NCI-H146 treated with DMSO at 0.1 percent for 48 hours (cell line): ENCODE data around the gene GARRE1.
"Not testable (repeated sequence)": the region's sequence is repeated elsewhere in the genome, so short reads cannot be mapped to it uniquely, and the experiment has no call there.

Experiments used
- DNase-seq: peaks from one replicate; lab custom pipeline; 2025; ENCODE audit not compliant: unreplicated experiment; lab: John Stamatoyannopoulos, UW

The GARRE1 gene

DNA sequence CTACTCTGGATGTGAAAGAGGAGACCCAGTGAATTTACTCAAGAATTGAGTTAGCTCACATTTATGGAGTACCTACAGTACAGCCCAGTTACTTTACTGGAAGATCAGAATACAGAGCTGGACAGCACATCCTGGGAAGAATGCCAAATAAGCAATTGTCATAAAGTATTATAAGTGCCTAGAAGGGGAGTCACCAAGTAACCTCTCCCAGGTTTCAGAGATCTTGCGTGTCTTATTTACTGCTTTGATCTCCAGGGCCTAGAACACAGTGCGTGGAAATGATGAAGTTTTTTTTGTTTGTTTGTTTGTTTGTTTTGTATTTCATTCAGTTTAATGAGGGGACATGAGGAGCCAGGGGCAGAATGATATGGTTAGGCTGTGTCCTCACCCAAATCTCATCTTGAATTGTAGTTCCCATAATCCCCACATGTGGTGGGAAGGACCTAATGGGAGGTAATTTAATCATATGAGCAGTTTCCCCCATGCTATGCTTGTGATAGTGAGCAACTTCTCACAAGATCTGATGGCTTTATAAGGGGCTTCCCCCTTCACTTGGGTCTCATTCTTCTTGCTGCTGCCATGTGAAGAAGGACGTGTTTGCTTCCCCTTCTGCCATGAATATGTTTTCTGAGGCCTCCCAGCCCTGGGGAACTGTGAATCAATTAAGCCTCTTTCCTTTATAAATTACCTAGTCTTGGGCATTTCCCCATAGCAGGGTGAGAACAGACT lies 5.2 kb downstream of the GARRE1 start:
- no peak for DNase-seq

GRCh38 chr19:34260771-34261173 lies 6.4 kb downstream of the GARRE1 start:
- DNase-seq: no peak

DNA sequence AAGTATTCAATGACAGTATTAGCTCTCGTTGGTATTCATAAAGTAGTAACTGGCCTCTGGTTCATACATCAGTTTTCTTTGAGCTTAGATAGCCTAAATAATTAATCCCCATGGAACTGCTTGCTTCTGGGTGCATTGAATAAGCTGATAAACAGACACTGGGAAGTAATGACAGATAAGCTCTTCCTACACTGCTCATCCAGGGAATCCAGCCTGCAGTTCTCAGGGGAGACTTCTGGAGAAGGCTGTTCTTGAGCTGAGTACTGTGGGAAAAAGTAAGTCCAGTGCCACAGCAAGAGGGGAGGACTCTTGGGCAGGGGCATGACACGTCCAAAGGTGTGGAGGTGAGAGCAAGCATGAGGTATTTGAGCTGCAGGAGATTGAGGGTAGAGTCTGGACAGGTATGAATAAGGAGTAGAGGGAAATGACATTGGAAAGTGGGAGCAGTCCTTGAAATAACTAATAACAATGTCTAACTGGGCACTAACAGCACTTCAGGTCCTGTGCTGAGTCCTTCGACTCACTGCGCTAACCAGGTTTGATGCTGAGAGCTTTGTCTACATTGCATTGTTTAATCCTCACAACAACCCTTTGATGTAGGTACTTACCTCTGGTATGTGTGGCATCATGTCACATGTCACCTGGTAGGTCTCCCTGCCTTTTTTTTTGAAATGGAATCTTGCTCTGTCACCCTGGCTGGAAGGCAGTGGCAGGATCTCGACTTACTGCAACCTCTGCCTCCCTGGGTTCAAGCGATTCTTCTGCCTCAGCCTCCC lies 7.2 kb downstream of the GARRE1 start:
- no peak for DNase-seq

DNA sequence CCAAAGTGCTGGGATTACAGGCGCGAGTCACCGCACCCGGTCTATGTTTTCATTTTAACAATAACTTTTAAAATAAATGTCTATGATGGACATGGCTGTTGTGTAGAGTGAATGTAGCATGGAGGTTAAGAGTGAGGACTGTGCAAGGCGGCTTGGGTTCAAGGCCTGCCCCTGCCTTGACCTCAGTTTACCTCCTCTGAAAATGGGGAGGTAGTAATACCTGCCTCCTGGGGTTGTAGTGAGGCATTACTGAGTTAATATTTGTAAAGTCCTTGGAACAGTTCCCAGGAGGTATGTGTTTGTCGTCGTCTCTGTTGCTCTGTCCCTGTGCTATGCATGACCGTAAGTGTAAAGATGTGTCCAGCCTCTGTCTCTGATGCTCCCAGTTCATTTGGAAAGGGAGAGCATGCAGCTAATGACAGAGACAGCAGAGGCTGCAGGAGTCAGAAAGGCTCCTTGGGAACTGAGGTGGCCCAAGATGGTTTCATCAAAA lies 9.4 kb downstream of the GARRE1 start:
- DNase-seq: no peak

DNA sequence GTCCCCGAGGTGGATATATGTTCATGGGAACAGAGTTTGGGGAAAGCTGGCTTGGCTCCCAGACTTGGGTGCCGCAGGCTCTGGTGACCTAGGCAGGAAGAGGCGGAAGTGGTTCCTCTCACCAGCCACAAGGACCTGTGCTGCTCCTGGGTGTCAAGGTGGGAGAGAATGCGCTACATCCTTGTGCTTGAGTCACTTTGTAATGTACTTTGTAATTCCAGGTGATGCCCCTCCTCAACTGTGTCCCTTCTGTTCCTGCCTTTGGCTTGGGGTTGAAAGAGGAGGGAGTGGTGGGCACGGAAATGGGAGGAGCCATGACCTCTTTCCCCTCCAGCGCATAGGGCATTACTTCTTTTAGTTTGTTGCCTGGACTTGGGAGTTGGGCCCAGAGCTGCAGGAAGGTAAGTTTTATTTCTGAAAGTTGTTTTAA lies 10.9 kb downstream of the GARRE1 start:
- DNase-seq: no peak

DNA sequence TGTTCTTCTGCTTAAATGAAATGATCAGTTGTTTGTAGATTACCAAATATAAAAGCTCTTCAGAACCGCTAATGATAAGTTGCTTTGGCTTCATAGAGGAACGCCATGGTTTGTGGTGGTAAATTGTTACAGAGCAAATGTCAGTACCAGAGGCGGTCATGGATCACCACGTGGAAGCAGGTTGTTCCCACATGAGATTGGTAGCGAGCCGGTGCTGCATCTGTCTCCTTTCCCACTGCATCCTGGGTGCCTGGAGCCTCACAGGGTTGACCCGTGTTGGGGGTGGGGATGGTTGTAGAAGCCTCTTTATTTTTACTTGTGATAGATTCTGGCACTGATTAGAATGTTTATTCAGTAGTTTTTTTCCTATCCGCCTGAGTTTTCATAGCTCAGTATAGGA lies 14.7 kb downstream of the GARRE1 start:
- no peak for DNase-seq

- no peak for DNase-seq
Measured at GRCh38 chr19:34269489-34269888, 15.1 kb downstream of the GARRE1 start.

DNA sequence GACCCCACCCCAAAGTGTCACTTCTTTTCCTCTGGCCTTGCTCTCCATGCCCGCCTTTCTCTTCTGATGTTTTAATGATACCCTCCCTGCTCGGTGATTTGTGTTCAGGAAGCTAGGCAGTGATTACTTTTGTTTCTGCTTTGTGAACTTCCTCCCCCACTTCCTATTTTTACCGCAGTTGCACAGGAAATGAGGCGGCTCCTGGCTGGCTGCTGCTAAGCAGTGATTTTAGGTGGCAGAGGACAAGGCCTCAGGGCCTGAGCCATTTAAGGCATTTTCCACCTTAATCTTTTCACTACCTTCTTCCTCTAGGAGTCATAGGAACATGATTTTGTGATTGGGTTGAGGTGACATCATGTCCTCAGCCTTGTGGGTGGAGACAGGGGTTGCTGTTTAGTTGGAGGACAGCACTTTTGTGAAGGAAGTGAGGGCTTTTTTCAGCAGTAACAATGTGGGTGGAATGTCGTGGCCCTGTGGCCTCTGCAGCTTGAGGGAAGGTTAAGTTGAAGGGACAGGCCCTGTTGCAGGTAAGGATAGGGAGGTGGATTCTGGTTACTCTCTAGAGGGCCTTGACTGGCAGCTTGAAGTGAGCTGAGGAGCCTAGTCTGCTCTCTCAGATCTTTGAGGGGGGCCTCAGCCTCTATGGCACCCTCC lies 15.7 kb downstream of the GARRE1 start:
- DNase-seq: no peak

GRCh38 chr19:34273121-34273520 lies 18.8 kb downstream of the GARRE1 start:
- no peak for DNase-seq

DNA sequence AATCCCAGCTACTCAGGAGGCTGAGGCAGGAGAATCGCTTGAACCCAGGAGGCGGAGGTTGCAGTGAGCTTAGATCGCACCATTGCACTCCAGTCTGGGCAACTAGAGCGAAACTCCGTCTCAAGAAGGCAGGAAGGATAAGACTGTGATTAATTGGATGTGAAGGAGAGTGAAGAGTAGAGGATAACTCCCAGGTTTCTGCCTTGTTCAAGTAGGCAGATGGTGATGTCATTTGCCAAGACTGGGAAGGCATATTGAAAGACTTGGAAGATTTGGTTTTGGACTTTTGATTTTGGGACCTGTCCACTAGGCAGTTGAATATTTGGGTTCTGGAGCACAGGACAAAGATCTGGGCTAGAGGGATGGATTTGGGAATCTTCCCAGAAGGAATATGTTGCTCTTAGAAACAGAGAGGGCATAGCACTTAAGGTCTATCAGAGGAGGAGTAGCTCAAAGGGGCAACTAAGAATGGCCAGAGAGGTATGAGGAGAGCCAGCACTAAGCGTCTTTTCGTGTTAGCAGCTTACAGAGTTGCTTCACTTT lies 20.0 kb downstream of the GARRE1 start:
- DNase-seq: no peak

GRCh38 chr19:34274827-34275625 lies 20.7 kb downstream of the GARRE1 start:
- DNase-seq: no peak

DNA sequence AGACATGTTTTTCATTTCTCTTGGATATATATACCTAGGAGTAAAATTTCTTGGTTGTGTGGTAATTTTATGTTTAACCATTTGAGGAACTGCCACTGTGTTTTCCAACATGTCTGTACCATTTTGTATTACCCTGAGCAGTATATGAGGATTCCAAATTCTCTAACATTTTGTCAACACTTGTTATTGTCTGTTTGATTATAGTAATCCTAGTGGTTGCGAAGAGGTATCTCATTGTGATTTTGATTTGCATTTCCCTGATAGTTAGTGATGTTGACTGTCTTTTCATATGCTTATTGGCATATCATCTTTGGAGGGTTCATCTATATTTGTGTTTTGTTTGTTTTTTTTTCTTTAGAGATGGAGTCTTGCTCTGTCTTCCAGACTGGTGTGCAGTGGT lies 21.4 kb downstream of the GARRE1 start:
- DNase-seq: no peak

DNA sequence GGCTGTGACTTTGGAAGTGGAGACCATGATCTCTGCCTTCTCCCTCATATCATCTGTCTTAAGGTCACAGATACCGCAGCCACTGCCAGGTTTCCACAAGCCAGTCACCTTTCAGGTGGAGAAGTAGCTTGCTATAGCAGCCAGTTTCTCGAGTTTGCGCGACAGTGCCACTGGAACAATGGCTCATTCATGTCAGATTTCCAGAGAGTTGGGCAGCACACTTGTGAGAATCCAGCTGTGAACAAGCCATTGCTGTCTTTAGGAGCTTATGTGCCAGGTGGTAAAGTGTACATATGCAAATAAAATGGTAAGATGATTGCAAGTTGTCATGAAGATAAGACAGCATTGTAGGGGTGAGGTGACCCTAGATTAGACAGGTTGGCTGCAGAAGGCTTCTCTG lies 22.3 kb downstream of the GARRE1 start:
- peak; percentile 17 for DNase-seq

DNA sequence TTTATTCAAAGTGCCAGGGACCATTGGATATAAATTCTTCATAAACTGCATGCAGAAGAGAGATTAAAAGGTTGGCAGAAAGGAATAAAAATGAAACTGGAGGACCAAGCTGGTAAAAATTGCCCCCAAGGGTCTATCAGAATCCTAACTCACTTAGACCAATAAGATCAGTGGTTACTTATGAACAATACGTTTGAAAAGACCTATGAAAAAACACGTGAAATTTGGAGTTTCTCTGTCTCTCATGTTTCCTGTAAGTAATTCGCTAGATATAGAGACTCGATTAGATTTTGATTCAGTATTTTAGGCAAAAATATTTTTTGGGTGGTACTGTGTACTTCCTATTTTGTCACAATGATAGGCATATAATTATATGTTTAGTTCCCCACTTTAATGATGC lies 22.9 kb downstream of the GARRE1 start:
- no peak for DNase-seq

DNA sequence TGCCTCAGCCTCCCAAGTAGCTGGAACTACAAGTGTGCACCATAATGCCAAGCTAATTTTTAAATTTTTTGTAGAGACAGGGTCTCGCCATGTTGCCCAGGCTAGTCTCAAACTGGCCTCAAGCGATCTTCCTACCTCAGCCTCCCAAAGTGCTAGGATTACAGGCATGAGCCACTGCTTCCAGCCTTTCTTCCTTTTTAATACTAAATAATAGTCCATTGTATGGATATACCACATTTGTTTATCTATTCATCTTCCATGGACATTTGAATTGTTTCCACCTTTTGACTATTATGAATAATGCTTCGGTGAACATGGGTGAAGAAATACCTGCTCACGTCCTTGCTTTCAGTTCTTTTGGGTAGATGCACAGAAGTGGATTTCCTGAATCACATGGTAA lies 24.4 kb downstream of the GARRE1 start:
- DNase-seq: no peak

DNA sequence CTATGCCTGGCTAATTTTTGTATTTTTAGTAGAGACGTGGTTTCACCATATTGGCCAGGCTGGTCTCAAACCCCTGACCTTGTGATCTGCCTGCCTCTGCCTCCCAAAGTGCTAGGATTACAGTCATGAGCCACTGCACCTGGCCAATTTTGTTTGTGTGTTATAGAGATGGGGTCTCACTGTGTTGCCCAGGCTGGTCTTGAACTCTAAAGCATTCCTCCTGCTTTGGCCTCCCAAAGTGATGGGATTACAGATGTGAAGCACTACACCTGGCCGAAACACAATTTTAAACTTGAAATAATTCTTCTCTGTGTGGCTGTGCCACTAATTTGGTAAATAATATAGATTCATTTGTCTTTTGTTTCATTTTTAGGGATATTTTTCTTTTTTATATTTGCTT lies 27.1 kb downstream of the GARRE1 start:
- not testable (repeated sequence) for DNase-seq

GRCh38 chr19:34282611-34283519 lies 28.5 kb downstream of the GARRE1 start:
- DNase-seq: no peak

DNA sequence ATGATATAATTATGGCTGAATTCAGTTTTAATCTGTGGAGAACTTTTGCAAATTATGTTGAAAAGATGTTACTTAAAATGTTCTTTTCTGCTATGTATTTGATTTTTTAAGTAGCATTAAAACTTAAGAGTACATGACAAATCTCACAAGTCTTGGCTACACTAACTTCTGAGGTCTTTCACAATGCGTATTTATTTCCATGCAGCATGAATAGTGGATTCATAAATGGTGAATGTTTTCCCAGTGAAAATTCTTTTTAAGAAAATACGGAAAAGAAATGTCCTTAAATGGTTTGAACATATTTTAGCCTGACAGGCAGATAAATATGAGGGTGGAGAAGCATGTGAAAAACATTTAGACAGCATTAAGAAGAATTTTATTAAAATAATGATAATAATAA lies 30.2 kb downstream of the GARRE1 start:
- DNase-seq: no peak

DNA sequence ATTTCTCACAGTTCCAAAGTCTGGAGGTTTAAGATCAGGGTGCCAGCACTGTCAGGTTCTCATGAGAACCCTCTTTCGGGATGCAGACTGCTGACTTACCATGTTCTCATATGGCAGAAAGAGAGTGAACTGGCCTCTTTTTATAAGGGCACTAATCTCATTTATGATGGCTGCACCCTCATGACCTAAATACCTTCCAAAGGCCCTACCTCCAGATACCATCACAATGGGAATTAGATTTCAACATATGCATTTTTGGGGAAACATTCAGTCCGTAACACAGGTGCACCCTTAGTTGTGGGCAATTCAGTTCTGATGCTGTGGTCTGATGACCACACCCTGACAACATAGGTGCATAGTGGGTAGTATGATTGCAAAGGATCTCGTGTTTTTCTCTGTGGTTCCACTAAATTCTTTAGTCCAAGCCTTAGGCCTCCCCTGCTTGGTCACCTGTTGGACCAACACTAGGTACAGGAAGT lies 33.3 kb downstream of the GARRE1 start:
- no peak for DNase-seq

GRCh38 chr19:34288381-34288780 lies 34.0 kb downstream of the GARRE1 start:
- no peak for DNase-seq
